A549 treated with dexamethasone at 1 μM for 4 hours (cell line): Measurements from ENCODE around the gene OR10G3. TPM values are rescaled to one million over a fixed set of nuclear protein-coding genes. Genes with fewer than 3 reads are reported as not detected.

ENCODE experiments used
- total RNA-seq: library from RNA; stranded (reverse); fragments of 200-300 nt; extraction: Qiagen RNA extraction; gene quantifications from 5 replicates; pipeline ENCODE4 v1.2.3, GENCODE V29; 2022

OR10G3 gene, protein sequence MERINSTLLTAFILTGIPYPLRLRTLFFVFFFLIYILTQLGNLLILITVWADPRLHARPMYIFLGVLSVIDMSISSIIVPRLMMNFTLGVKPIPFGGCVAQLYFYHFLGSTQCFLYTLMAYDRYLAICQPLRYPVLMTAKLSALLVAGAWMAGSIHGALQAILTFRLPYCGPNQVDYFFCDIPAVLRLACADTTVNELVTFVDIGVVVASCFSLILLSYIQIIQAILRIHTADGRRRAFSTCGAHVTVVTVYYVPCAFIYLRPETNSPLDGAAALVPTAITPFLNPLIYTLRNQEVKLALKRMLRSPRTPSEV
- not detected in 5 replicates for total RNA-seq

GRCh38 chr14:21579976-21580375 lies at the start of gene OR10G3:
TSS of gene OR10G3 (minus strand) at chr14:21580076. CDS start at chr14:21570744, 9,332 bp downstream.

DNA sequence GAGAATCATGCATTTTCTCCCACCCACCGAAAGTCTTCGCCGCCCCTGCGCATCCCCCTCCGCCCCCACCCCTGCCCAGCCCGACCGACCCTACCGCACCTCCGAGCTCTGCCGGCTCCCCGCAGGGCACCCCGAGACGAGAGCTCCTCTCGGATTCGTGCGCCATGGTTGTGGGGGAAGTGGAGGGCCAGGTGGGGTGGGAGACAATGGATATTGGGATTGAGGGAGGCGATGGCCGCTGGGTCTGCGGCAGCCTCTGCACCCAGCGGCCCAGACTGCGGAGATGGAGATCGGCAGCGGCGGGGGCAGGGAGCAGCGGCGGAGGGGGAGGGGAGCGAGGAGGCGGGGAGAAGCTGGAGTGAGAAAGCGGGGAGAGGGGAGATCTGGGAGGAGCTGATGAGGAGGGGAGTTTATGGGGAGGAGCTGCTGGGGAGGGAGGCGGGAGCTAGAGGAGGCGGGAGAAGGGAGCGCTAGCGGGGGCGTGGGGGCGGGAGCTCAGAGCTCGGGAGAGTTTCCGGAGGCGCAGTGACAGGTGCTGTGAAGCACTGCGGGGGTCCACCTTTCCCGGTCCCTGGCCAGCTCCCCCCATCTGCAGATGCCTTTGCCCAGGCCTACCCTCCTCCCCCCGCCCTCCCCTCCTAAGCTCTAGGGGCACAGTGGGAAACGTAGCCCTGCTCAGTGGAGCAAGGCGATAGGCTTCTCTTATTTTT lies 53.8 kb downstream of the OR10G3 start, which contains the start of gene SALL2:
TSS of gene SALL2 (minus strand) at position 385 of the 710 bp plus-strand sequence. CDS start at position 166, 219 bp downstream.

Other genes with a start within 250 kb of the OR10G3 start
- gene SUPT16H, start 196.1 kb downstream of the OR10G3 start, total RNA-seq = 106 to 116 TPM (median 110 TPM) in 5 replicates
- gene CHD8, start 124.0 kb downstream of the OR10G3 start, total RNA-seq = 38.1 to 43.5 TPM (median 41.9 TPM) in 5 replicates
- 12.2 to 14.6 TPM (median 13.4 TPM) in 5 replicates for gene RAB2B, start 103.1 kb downstream of the OR10G3 start, total RNA-seq
- gene TOX4, start 102.9 kb downstream of the OR10G3 start, total RNA-seq = 55.7 to 79.3 TPM (median 69.0 TPM) in 5 replicates
- gene METTL3, start 68.7 kb downstream of the OR10G3 start, total RNA-seq = 36.8 to 45.6 TPM (median 43.7 TPM) in 5 replicates
- gene SALL2, start 53.7 kb downstream of the OR10G3 start, total RNA-seq = 0.58 to 0.78 TPM (median 0.68 TPM) in 5 replicates
- gene OR10G2, start 54.9 kb upstream of the OR10G3 start, total RNA-seq = not detected in 5 replicates
- gene OR4E2, start 73.8 kb upstream of the OR10G3 start, total RNA-seq = not detected in 5 replicates
- gene OR4E1, start 93.7 kb upstream of the OR10G3 start, total RNA-seq = not detected in 5 replicates